DND-41 (cell line): Measurements from ENCODE around the gene AP2A1.

Experiments used
- ATAC-seq: fragments of 200-7000 bp; cut with Tn5 transposase; 3 replicates; pipeline ENCODE4 v1.9.1; 2021; ENCODE audit warnings: low read depth; ENCODE audit not compliant: insufficient read depth
- DNase-seq: peaks from one replicate; pipeline ENCODE4 v3.0.0-alpha.2; 2020
- H2AFZ ChIP-seq: 2 replicates; pipeline ENCODE4 v1.6.0; 2012; ENCODE audit warnings: low read depth, low read length
- H3K27ac ChIP-seq: 2 replicates; pipeline ENCODE4 v1.5.1; 2012; ENCODE audit warnings: low read length, inconsistent platforms
- H3K27me3 ChIP-seq: fragments of 200-600 bp; sonication (generic); 2 replicates; pipeline ENCODE4 v1.6.0; 2012; ENCODE audit warnings: low read length, mild to moderate bottlenecking, inconsistent platforms; ENCODE audit not compliant: insufficient read depth, poor library complexity
- H3K36me3 ChIP-seq: 2 replicates; pipeline ENCODE4 v1.5.1; 2012; ENCODE audit warnings: low read length, inconsistent platforms; ENCODE audit not compliant: insufficient read depth
- H3K4me1 ChIP-seq: 2 replicates; pipeline ENCODE4 v1.5.1; 2012; ENCODE audit warnings: mild to moderate bottlenecking, low read length; ENCODE audit not compliant: insufficient read depth
- H3K4me2 ChIP-seq: 2 replicates; pipeline ENCODE4 v1.6.0; 2012; ENCODE audit warnings: mild to moderate bottlenecking, moderate library complexity, low read length, inconsistent platforms; ENCODE audit not compliant: insufficient read depth
- H3K4me3 ChIP-seq, 2 experiments: fragments of 200-600 bp in 1 of 2; shearing (Covaris generic) in 1 of 2; 2 replicates each; pipeline ENCODE4 v1.5.1; 2012 to 2016; ENCODE audit warnings: inconsistent platforms in 2 of 2, low read length in 2 of 2, mild to moderate bottlenecking in 2 of 2, low read depth in 1 of 2, moderate library complexity in 1 of 2
- H3K79me2 ChIP-seq: 2 replicates; pipeline ENCODE4 v1.6.0; 2012; ENCODE audit warnings: low read length, inconsistent platforms; ENCODE audit not compliant: insufficient read depth
- H3K9ac ChIP-seq: 2 replicates; pipeline ENCODE4 v1.6.0; 2012; ENCODE audit warnings: low read depth, mild to moderate bottlenecking, inconsistent platforms, low read length, moderate library complexity
- H3K9me3 ChIP-seq: 2 replicates; pipeline ENCODE4 v1.5.1; 2012; ENCODE audit warnings: low read length, moderate library complexity, mild to moderate bottlenecking, inconsistent platforms; ENCODE audit not compliant: insufficient read depth, severe bottlenecking
- H4K20me1 ChIP-seq: 2 replicates; pipeline ENCODE4 v1.6.0; 2012; ENCODE audit warnings: low read length; ENCODE audit not compliant: insufficient read depth
- CTCF ChIP-seq: IDR thresholded peaks from 2 replicates; pipeline ENCODE4 v1.5.1; 2012; ENCODE audit warnings: borderline replicate concordance, low read length, moderate library complexity, mild to moderate bottlenecking; ENCODE audit not compliant: poor library complexity, severe bottlenecking; ENCODE audit errors: extremely low read depth
- EZH2 ChIP-seq: IDR thresholded peaks from 3 replicates; pipeline ENCODE4 v1.6.1; 2012; ENCODE audit warnings: borderline replicate concordance, low read depth, mild to moderate bottlenecking, moderate library complexity, low read length, inconsistent platforms; ENCODE audit not compliant: severe bottlenecking

AP2A1 gene

GRCh38 chr19:49840736-49841249, 74.0 kb downstream of the AP2A1 start:
- ATAC-seq: no peak
- H3K79me2 ChIP-seq: no peaks in the 10 kb centered on the region
- peaks cover 48% of the 10 kb centered on the region for H3K36me3 ChIP-seq
- no peak overlapping the region for H2AFZ ChIP-seq
- TF ChIP-seq CTCF: no peak
- no peak for TF ChIP-seq EZH2
- H4K20me1 ChIP-seq: no peaks in the 10 kb centered on the region
- H3K9me3 ChIP-seq: no peaks in the 10 kb centered on the region
- no peak for DNase-seq
- H3K4me3 ChIP-seq: no peak overlapping the region
- no peak overlapping the region for H3K4me2 ChIP-seq
- no peak overlapping the region for H3K9ac ChIP-seq
- no peaks in the 10 kb centered on the region for H3K4me1 ChIP-seq
- H3K27ac ChIP-seq: no peak overlapping the region
- H3K27me3 ChIP-seq: no peaks in the 10 kb centered on the region

GRCh38 chr19:49843265-49843664, 76.5 kb downstream of the AP2A1 start:
- H3K36me3 ChIP-seq: peaks cover 24% of the 10 kb centered on the region
- ATAC-seq (no peak), DNase-seq (no peak)
- no peaks in the 10 kb centered on the region for H3K9me3 ChIP-seq
- no peaks in the 10 kb centered on the region for H3K27me3 ChIP-seq
- no peak overlapping the region for H2AFZ ChIP-seq
- H3K4me3 ChIP-seq: no peak overlapping the region
- H3K79me2 ChIP-seq: no peaks in the 10 kb centered on the region
- H3K4me2 ChIP-seq: no peak overlapping the region
- H3K27ac ChIP-seq: no peak overlapping the region
- H3K4me1 ChIP-seq: peaks cover 4% of the 10 kb centered on the region; the same call in 1 of the 2 replicates
- no peak overlapping the region for H3K9ac ChIP-seq
- H4K20me1 ChIP-seq: no peaks in the 10 kb centered on the region
- TF ChIP-seq CTCF: no peak
- no peak for TF ChIP-seq EZH2

- ATAC-seq (no peak), DNase-seq (no peak)
- no peak for TF ChIP-seq CTCF
- no peak for TF ChIP-seq EZH2
- no peaks in the 10 kb centered on the region for H4K20me1 ChIP-seq
- H3K9me3 ChIP-seq: no peaks in the 10 kb centered on the region
- no peak overlapping the region for H3K9ac ChIP-seq
- H3K27ac ChIP-seq: no peak overlapping the region
- no peaks in the 10 kb centered on the region for H3K27me3 ChIP-seq
- no peak overlapping the region for H3K4me2 ChIP-seq
- no peak overlapping the region for H3K4me3 ChIP-seq
- H3K79me2 ChIP-seq: peaks cover 2% of the 10 kb centered on the region; the same call in 1 of the 2 replicates
- H2AFZ ChIP-seq: no peak overlapping the region
- peaks cover 16% of the 10 kb centered on the region for H3K4me1 ChIP-seq
- H3K36me3 ChIP-seq: peaks cover 13% of the 10 kb centered on the region
Observed at GRCh38 chr19:49844138-49845095, 77.6 kb downstream of the AP2A1 start.
